Psoas muscle (tissue), 8 donors: ENCODE results near the gene SOWAHB. TPM values are rescaled to one million over a fixed set of nuclear protein-coding genes. Genes with fewer than 3 reads are reported as not detected.
A peak's percentile ranks its signal among the peaks of the same experiment; 100 is the strongest.

Source experiments
- ATAC-seq, 4 donors: fragments of 200-7000 bp; cut with Tn5 transposase; one replicate each; pipeline ENCODE4 v1.9.1; 2020; ENCODE audit warnings: moderate library complexity in 3 of 4, mild to moderate bottlenecking in 2 of 4
- DNase-seq, 2 donors: peaks; one replicate each; pipeline ENCODE4 v3.0.0-alpha.2; 2020
- H3K27ac ChIP-seq: fragments of 200-600 bp; one replicate; pipeline ENCODE4 v1.8.0; 2022
- H3K27me3 ChIP-seq, 3 donors: fragments of 200-600 bp in 1 of 3; one replicate each; pipeline versions ENCODE4 v1.6.1 to v1.8.0; 2013 to 2022; ENCODE audit warnings: low read length in 2 of 3, mild to moderate bottlenecking in 2 of 3, moderate library complexity in 1 of 3; ENCODE audit not compliant: insufficient read depth in 3 of 3
- H3K36me3 ChIP-seq, 2 donors: fragments of 200-600 bp in 1 of 2; one replicate each; pipeline versions ENCODE4 v1.6.1 to v1.8.0; 2013 to 2022; ENCODE audit warnings: low read depth in 1 of 2, mild to moderate bottlenecking in 1 of 2, moderate library complexity in 1 of 2; ENCODE audit not compliant: insufficient read depth in 1 of 2
- H3K4me1 ChIP-seq: fragments of 200-600 bp; one replicate; pipeline ENCODE4 v1.8.0; 2022
- H3K4me3 ChIP-seq: fragments of 200-600 bp; one replicate; pipeline ENCODE4 v1.8.0; 2022; ENCODE audit warnings: mild to moderate bottlenecking
- H3K9me3 ChIP-seq: fragments of 200-600 bp; one replicate; pipeline ENCODE4 v1.8.0; 2022
- WGBS, 3 donors: extraction: QIAGEN DNeasy Blood & Tissue Kit; methylation state at CpG; one replicate each; pipeline versions ENCODE4 v1.1.6 to v1.1.7; 2013; 5-methylcytosine and 5-hydroxymethylcytosine counted together
- intact Hi-C, 2 donors: fragments of 100-400 bp; cut with DNase I; formaldehyde crosslinking; loops; one replicate each; pipeline versions ENCODE4 v1.11.0 to v1.14.2; 2022
- long read RNA-seq, 2 donors: library from polyadenylated mRNA; unstranded; transcript quantifications; one replicate each; pipeline ENCODE4 v2.0.0, GENCODE V29; 2021
- polyA plus RNA-seq, 3 donors: library from polyadenylated mRNA; stranded (reverse); fragments of 200-250 nt; gene quantifications; one replicate each; pipeline ENCODE4 v1.2.3, GENCODE V29; 2013
- total RNA-seq, 4 donors: library from RNA; stranded (reverse); fragmentation: NEBNext Ultra II Directional in 2 of 4; extraction: Animal tissue kit (Norgen Biotek cat#: 25700) in 2 of 4; gene quantifications; one replicate each; pipeline versions ENCODE4 v1.2.1 to v1.2.4, GENCODE V29; 2021 to 2023
- TF ChIP-seq, protein P1 (sequence below): fragments of 200-600 bp; IDR thresholded peaks from one replicate; pipeline ENCODE4 v1.8.0; 2022; ENCODE audit warnings: antibody characterized with exemption
- donor health status: healthy with polysubstance abuse.
- donor health status: DM: no; HTN: no; CAD: no; lungs with moderate emphysema.
- donor health status: Bipolar disorder and iron deficiency.
- donor health status: healthy.
- donor health status: DM: yes; HTN: yes; CAD: no.
- donor health status: DM: no; HTN: no; CAD: no.
- donor health status: DM: no; HTN: no; CAD: no.
- donor health status: DM: yes; HTN: yes; CAD: no.

The SOWAHB gene, protein sequence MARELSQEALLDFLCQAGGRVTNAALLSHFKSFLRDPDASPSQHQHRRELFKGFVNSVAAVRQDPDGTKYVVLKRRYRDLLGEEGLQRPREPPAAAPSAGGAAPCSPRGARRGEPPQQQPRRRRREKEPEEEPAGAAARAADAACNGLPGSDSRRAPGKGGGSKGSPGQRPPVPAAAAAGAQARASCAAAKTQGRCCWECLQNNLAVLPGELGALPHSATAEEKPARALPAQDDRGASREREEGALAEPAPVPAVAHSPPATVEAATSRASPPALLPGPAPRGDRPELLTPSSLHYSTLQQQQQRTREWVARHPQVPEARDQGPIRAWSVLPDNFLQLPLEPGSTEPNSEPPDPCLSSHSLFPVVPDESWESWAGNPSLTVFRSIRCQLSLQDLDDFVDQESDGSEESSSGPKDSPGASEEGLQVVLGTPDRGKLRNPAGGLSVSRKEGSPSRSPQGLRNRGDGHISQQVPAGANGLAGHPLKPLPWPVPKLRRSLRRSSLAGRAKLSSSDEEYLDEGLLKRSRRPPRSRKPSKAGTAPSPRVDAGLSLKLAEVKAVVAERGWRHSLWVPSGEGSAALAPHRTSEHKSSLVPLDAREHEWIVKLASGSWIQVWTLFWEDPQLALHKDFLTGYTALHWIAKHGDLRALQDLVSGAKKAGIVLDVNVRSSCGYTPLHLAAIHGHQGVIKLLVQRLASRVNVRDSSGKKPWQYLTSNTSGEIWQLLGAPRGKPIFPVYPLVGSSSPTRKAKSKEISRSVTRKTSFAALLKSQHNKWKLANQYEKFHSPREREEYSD
- total RNA-seq (under 1 TPM in 1 of 4 donors, not detected in 3; 0.09 TPM), polyA plus RNA-seq (under 1 TPM in 1 of 3 donors, not detected in 2; 0.03 TPM)
- long read RNA-seq, donor 1: 0 reads
- long read RNA-seq, donor 2: 0 reads

DNA sequence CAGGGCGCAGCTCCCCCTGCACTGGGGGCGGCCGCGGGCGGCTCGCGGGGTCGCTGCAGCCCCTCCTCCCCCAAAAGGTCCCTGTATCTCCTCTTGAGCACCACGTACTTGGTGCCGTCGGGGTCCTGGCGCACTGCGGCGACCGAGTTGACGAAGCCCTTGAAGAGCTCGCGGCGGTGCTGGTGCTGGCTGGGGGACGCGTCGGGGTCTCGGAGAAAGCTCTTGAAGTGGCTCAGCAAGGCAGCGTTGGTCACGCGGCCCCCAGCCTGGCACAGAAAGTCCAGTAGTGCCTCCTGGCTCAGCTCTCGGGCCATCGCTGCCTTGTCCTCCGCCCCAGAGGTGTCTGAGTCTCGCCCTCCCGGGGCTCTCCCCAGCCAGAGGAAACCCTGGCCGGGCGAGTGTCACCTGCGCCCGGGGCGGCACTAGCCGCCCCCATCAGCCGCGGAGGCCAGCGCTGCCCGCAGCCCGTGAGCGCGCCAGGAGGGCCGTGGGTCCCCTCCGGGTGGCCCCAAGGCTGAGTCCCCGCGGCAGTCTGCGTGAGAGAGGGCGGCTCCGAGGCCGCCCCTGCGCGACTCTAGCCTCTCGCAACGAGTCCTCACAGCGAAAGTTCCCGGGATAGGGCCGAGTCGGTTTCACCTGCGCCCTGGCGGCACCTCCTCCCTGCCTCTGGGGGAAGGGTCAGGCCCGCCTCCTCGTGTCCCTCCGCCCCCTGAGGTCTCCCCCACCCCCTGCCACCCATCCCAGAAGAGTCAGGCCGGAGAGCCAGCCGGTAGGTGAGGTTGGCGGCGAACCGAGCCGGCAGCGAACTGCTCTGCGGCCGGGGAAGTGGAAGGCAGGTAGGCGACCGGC, at the start of gene SOWAHB:
Gene SOWAHB, minus strand, starts transcription at position 609 of the 849 bp plus-strand sequence. Its CDS starts 295 bp downstream, at position 314.
- no peak within 1 kb of the TSS for H3K27ac ChIP-seq
- ATAC-seq (peak; percentile 24 to 37 (median 30)), DNase-seq (peak; percentile 19 to 53)
- intact Hi-C loops: no loop called here
- H3K4me1 ChIP-seq: peaks cover 10% of the 10 kb centered on the region
- TF ChIP-seq, protein P1, sequence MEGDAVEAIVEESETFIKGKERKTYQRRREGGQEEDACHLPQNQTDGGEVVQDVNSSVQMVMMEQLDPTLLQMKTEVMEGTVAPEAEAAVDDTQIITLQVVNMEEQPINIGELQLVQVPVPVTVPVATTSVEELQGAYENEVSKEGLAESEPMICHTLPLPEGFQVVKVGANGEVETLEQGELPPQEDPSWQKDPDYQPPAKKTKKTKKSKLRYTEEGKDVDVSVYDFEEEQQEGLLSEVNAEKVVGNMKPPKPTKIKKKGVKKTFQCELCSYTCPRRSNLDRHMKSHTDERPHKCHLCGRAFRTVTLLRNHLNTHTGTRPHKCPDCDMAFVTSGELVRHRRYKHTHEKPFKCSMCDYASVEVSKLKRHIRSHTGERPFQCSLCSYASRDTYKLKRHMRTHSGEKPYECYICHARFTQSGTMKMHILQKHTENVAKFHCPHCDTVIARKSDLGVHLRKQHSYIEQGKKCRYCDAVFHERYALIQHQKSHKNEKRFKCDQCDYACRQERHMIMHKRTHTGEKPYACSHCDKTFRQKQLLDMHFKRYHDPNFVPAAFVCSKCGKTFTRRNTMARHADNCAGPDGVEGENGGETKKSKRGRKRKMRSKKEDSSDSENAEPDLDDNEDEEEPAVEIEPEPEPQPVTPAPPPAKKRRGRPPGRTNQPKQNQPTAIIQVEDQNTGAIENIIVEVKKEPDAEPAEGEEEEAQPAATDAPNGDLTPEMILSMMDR: no peak
- H3K36me3 ChIP-seq: no peaks in the 10 kb centered on the region
- peak within 1 kb of the TSS; percentile 64 for H3K4me3 ChIP-seq
- H3K27me3 ChIP-seq: peaks cover 2 to 65% (median 11%) of the 10 kb centered on the region in 3 donors
- no peaks in the 10 kb centered on the region for H3K9me3 ChIP-seq
- 2 to 5% (median 5%) methylated on average over 68 to 76 of the region's 76 CpGs for WGBS, 3 donors

DNA sequence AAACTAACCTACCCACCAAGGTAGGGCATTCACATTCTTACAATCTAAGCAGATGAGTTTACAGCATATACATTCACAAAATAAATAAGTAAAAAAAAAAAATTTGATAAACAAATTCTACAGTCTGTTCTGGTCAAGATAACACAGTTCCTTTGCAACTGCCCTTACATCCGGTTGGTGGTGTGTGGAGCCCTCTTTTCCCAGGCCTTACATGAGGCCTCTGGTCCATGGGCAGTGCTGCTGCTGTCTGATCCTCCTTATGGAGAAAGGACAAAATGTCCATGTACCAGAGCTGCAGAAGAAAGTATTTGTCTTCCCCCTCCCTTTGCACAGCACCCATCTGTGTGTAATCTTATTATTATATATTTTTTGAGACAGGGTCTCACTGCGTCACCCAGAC, 49.4 kb upstream of the SOWAHB start:
- intact Hi-C loops: no loop called here
- Histone ChIP-seq H3K27ac (no peak overlapping the region), H3K4me1 (peaks cover 24% of the 10 kb centered on the region), H3K4me3 (no peak overlapping the region), H3K27me3 (no peaks in the 10 kb centered on the region), H3K9me3 (no peaks in the 10 kb centered on the region), H3K36me3 (no peaks in the 10 kb centered on the region)
- TF ChIP-seq, protein P1: no peak
- WGBS, 3 donors: 80 to 89% (median 83%) methylated on average over 2 of the region's 2 CpGs
- DNase-seq (no peak), ATAC-seq (no peak)

DNA sequence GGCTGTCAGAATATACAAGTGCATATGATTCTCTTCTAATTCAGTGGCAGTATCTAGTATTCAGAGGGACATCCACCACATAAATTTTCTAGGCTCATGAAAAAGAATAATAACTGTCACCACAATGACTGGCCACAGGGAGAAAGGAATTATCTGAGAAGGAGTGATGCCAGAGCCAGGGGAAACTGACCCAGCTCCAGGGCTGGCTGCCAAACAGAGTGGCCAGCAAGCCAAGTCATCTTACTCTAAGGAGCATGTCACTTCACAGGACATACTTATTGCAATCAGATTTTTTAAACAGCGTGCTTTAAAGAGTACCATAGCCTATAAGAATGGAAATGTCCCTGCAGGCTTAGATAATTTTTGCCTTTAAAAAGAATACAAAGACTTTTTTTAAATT, 45.8 kb upstream of the SOWAHB start:
- H3K27ac ChIP-seq: no peak overlapping the region
- no peaks in the 10 kb centered on the region for H3K36me3 ChIP-seq
- DNase-seq (peak; percentile 38 to 75), ATAC-seq (peak; percentile 31 to 72 (median 56))
- no peak overlapping the region for H3K4me3 ChIP-seq
- no peaks in the 10 kb centered on the region for H3K27me3 ChIP-seq
- 27 to 33% (median 33%) methylated on average over 1 of the region's 1 CpG for WGBS, 3 donors
- intact Hi-C loops: loop anchor here in 1 of 2 donors (5.0 kb wide), 1 partner anchor 59 kb away; no protein-coding TSS in a partner anchor
- peaks cover 24% of the 10 kb centered on the region for H3K4me1 ChIP-seq
- no peaks in the 10 kb centered on the region for H3K9me3 ChIP-seq
- TF ChIP-seq, protein P1: no peak

DNA sequence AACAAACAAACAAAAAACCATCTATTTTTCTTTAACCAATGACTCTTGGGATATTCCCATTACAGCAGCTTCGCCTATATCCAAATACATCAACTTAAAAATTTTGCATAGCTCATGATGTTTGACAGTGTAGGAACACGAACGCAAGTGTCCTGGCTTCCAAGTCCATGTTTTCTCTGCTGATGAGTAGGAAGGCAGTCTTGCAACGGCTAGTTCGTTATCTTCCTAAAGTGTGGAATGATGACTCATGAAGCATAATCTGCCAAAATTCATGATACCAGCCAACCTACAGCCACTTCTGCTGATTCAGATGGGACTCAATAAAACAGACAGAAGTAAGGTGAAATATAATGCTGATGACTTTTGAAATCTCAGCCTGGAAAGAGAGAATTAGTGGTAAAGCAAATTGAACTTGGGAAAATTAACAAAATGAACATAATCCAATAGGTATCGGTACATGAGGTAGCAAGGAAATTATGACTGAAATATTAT, 45.2 kb upstream of the SOWAHB start:
- Histone ChIP-seq H3K36me3 (no peaks in the 10 kb centered on the region), H3K9me3 (no peaks in the 10 kb centered on the region), H3K27me3 (no peaks in the 10 kb centered on the region), H3K27ac (no peak overlapping the region), H3K4me1 (peaks cover 21% of the 10 kb centered on the region), H3K4me3 (no peak overlapping the region)
- WGBS, 3 donors: 66 to 71% (median 69%) methylated on average over 6 of the region's 6 CpGs
- DNase-seq (no peak), ATAC-seq (peak in 2 of 4 donors; percentile 41 to 56)
- intact Hi-C loops: loop anchor here in 1 of 2 donors (5.0 kb wide), 1 partner anchor 59 kb away; no protein-coding TSS in a partner anchor
- TF ChIP-seq, protein P1: no peak
